HG03139 (cell line): ENCODE results near the gene SLC40A1.
"Not testable (repeated sequence)": the region's sequence is repeated elsewhere in the genome, so short reads cannot be mapped to it uniquely, and the experiment has no call there.

Source experiments
- ATAC-seq: cut with Tn5 transposase; IDR thresholded peaks from one replicate; pipeline ENCODE4 v1.9.1; 2021; ENCODE audit not compliant: unreplicated experiment

SLC40A1 gene

GRCh38 chr2:189601652-189602051 is 21.1 kb upstream of the SLC40A1 start:
- not testable (repeated sequence) for ATAC-seq

- ATAC-seq, result no peak
These were observed 20.5 kb upstream of the SLC40A1 start for GRCh38 chr2:189601043-189601442.

- no peak for ATAC-seq
These were observed 18.7 kb upstream of the SLC40A1 start for GRCh38 chr2:189599245-189599644.

GRCh38 chr2:189595417-189595816 is 14.8 kb upstream of the SLC40A1 start:
- no peak for ATAC-seq

GRCh38 chr2:189594305-189594704 is 13.7 kb upstream of the SLC40A1 start:
- no peak for ATAC-seq

- ATAC-seq, result no peak
These were observed 12.5 kb upstream of the SLC40A1 start for GRCh38 chr2:189593115-189593514.

GRCh38 chr2:189592353-189592984 is 11.9 kb upstream of the SLC40A1 start:
- ATAC-seq, result no peak

GRCh38 chr2:189587780-189588179 is 7.2 kb upstream of the SLC40A1 start:
- ATAC-seq, result no peak

- ATAC-seq, result no peak
These were observed 4.7 kb upstream of the SLC40A1 start for GRCh38 chr2:189585226-189585756.

- no peak for ATAC-seq
These were observed 4.1 kb upstream of the SLC40A1 start for GRCh38 chr2:189584686-189585085.

GRCh38 chr2:189583227-189584198 is 2.9 kb upstream of the SLC40A1 start:
- no peak for ATAC-seq

GRCh38 chr2:189582809-189583192 is 2.2 kb upstream of the SLC40A1 start:
- ATAC-seq, result no peak

GRCh38 chr2:189582140-189582808 is 1.7 kb upstream of the SLC40A1 start:
- ATAC-seq, result no peak

GRCh38 chr2:189581354-189582139 is 961 bp upstream of the SLC40A1 start:
- ATAC-seq, result no peak

GRCh38 chr2:189580241-189580651 is 340 bp downstream of the SLC40A1 start:
- no peak for ATAC-seq

GRCh38 chr2:189579585-189580186 is 900 bp downstream of the SLC40A1 start:
- ATAC-seq, result no peak

GRCh38 chr2:189578272-189578950 is 2.2 kb downstream of the SLC40A1 start:
- ATAC-seq, result no peak

GRCh38 chr2:189577121-189577520 is 3.5 kb downstream of the SLC40A1 start:
- no peak for ATAC-seq

GRCh38 chr2:189576396-189576795 is 4.2 kb downstream of the SLC40A1 start:
- no peak for ATAC-seq
